ENCODE measurements around the gene DDX24.

Gene DDX24

GRCh38 chr14:94080621-94081385, at the start of gene DDX24, which contains the start of gene IFI27L1:
Gene DDX24 (minus strand): TSS chr14:94081202. CDS start chr14:94079742, 1,460 bp downstream.
Gene IFI27L1 (plus strand): TSS chr14:94081310. CDS start chr14:94096938, 15,628 bp downstream.
- peak; percentile 96 for DNase-seq (ENCODE audit: low spot score)

GRCh38 chr14:94129758-94130414, 48.9 kb upstream of the DDX24 start:
- peak; percentile 74 for DNase-seq (ENCODE audit: low spot score)

GRCh38 chr14:94129111-94129757, 48.2 kb upstream of the DDX24 start, which contains the start of gene IFI27L2:
Gene IFI27L2 (minus strand): TSS chr14:94129604. CDS start chr14:94129564, 40 bp downstream.
- peak; percentile 80 for DNase-seq (ENCODE audit: low spot score)

- no peak for DNase-seq (ENCODE audit: low spot score)
Observed at GRCh38 chr14:94128216-94128839, 47.3 kb upstream of the DDX24 start.

- no peak for DNase-seq (ENCODE audit: low spot score)
Observed at GRCh38 chr14:94127330-94127729, 46.3 kb upstream of the DDX24 start.

GRCh38 chr14:94126800-94127199, 45.8 kb upstream of the DDX24 start:
- DNase-seq (ENCODE audit: low spot score) = no peak

- DNase-seq (ENCODE audit: low spot score) = no peak
Observed at GRCh38 chr14:94126419-94126677, 45.3 kb upstream of the DDX24 start.

GRCh38 chr14:94125659-94126418, 44.8 kb upstream of the DDX24 start:
- DNase-seq (ENCODE audit: low spot score) = no peak

GRCh38 chr14:94124582-94125377, 43.8 kb upstream of the DDX24 start:
- DNase-seq (ENCODE audit: low spot score) = no peak

- DNase-seq (ENCODE audit: low spot score) = no peak
Observed at GRCh38 chr14:94123868-94124267, 42.9 kb upstream of the DDX24 start.

- DNase-seq (ENCODE audit: low spot score) = no peak
Observed at GRCh38 chr14:94123296-94123695, 42.3 kb upstream of the DDX24 start.

GRCh38 chr14:94122438-94122837, 41.4 kb upstream of the DDX24 start:
- DNase-seq (ENCODE audit: low spot score) = no peak

- DNase-seq (ENCODE audit: low spot score) = no peak
Observed at GRCh38 chr14:94121485-94121884, 40.5 kb upstream of the DDX24 start.

GRCh38 chr14:94120667-94121340, 39.8 kb upstream of the DDX24 start:
- DNase-seq (ENCODE audit: low spot score) = no peak

GRCh38 chr14:94119071-94119470, 38.1 kb upstream of the DDX24 start:
- no peak for DNase-seq (ENCODE audit: low spot score)

GRCh38 chr14:94117856-94118255, 36.9 kb upstream of the DDX24 start:
- DNase-seq (ENCODE audit: low spot score) = no peak

GRCh38 chr14:94116701-94117100, 35.7 kb upstream of the DDX24 start:
- no peak for DNase-seq (ENCODE audit: low spot score)

- DNase-seq (ENCODE audit: low spot score) = no peak
Observed at GRCh38 chr14:94115631-94116030, 34.6 kb upstream of the DDX24 start.

- no peak for DNase-seq (ENCODE audit: low spot score)
Observed at GRCh38 chr14:94115058-94115591, 34.1 kb upstream of the DDX24 start.

- no peak for DNase-seq (ENCODE audit: low spot score)
Observed at GRCh38 chr14:94114589-94115057, 33.6 kb upstream of the DDX24 start.

Data from NAMALWA (cell line).